ENCODE results near the gene BCR.

The BCR gene

DNA sequence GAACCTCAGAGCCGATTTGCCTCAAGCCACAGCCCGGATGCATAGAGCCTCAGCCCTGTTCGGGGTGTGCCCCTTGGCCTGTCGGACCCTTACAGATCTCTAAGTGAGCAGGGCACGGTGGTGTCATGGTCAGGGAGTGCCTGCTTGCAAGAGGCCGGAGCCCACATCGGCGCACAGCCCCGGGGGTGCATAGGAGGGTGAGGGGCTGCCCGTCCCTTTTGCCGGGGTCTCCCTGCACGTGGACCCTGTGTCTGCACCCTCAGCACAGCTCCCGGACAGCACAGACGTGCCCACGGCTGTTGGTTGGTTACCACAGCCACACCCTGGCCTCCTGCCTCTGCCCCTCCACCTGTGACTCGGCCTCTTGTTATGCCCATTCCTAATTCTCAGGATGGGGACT is 28.5 kb upstream of the BCR start:
- no peak for TF ChIP-seq CTCF (IDR thresholded peaks at IDR 0.05; ENCODE audit: low read depth, low read length)
- no peak overlapping the region for H3K4me3 ChIP-seq (ENCODE audit: low read depth, low read length)

GRCh38 chr22:23152238-23153114 is 27.8 kb upstream of the BCR start:
- no peak for TF ChIP-seq CTCF (IDR thresholded peaks at IDR 0.05; ENCODE audit: low read depth, low read length)
- H3K4me3 ChIP-seq (ENCODE audit: low read depth, low read length), result no peak overlapping the region

GRCh38 chr22:23153994-23154393 is 26.3 kb upstream of the BCR start:
- H3K4me3 ChIP-seq (ENCODE audit: low read depth, low read length), result no peak overlapping the region
- TF ChIP-seq CTCF (IDR thresholded peaks at IDR 0.05; ENCODE audit: low read depth, low read length), result no peak

DNA sequence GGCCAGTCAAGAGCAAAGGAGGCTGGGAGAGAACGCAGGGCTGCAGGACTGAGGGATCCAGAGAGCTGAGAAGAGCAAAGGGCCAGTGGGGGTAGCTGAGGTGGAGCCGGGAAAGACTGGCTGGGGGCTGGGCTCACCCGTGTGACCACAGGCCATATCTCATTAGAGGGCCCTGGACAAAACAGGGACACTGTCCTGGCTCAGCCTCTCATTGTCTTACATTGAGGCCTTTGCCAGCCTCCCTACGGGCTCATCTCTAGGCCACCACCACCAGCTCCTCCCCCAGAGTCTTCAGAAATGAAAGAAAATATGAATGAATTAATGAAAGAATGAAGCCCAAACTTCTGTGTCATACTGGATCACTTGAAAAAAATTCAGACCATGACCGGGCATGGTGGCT is 25.8 kb upstream of the BCR start:
- no peak overlapping the region for H3K4me3 ChIP-seq (ENCODE audit: low read depth, low read length)

DNA sequence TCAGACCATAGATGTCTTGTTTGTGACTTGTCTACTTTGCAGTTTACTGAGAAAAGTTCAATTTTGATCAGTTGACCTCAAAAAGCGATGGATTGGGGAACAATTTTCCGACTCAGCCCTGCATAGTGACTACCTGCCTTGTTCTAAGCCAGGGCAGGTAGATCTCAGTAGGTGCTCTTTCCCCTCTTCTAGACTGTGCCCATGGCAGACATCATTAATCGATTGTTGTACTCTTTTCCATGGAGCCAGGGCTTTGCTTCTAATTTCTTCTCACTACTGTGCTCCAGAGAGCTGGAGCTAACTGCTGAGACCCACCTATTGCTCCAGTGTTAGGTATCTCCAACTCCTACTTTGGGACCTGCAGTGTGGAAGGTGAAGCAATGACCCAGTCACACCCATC is 25.2 kb upstream of the BCR start:
- no peak for TF ChIP-seq CTCF (IDR thresholded peaks at IDR 0.05; ENCODE audit: low read depth, low read length)

More for the DNA sequence above, 25.8 kb upstream of the BCR start:
- no peak for TF ChIP-seq CTCF (IDR thresholded peaks at IDR 0.05; ENCODE audit: low read depth, low read length)

DNA sequence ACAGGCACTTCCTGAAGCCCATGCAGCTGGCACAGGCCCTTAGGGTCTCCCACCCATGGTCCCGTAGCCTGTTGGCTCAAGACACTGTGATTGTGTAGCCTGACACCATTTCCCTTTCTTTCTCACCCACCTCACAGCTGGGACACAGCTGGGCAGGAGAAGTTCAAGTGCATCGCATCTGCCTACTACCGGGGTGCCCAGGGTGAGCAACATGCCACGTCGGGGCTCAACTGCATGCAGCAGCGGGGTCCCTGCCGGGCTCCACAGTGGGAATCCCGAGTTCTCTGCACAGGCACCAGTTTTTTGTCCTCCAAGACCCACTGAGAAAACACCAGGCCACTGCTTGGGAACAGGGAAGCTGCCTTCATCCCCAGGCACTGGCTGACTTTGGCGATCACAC is 24.5 kb upstream of the BCR start:
- H3K4me3 ChIP-seq (ENCODE audit: low read depth, low read length), result no peak overlapping the region
- no peak for TF ChIP-seq CTCF (IDR thresholded peaks at IDR 0.05; ENCODE audit: low read depth, low read length)

More for the DNA sequence above, 25.2 kb upstream of the BCR start:
- H3K4me3 ChIP-seq (ENCODE audit: low read depth, low read length), result no peak overlapping the region

DNA sequence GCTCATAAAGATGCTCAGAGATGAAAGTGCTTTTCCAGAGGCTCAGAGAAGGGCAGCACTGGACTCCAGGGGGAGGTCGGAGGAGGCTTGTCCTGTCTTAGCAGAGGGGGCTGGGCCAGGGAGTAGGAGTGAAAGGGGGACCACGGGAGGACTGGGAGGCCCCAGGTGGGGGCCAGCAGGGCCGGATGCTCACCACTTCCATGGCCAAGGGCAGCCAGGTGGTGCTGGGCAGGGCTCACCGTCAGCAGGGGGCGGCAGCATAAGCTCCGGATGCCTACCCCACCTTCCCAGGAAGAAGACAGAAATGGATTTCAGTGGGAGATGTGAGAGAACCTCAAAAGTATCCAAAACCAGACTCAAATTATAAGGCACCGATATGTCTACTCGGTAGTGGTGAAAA is 24.0 kb upstream of the BCR start:
- H3K4me3 ChIP-seq (ENCODE audit: low read depth, low read length), result no peak overlapping the region
- no peak for TF ChIP-seq CTCF (IDR thresholded peaks at IDR 0.05; ENCODE audit: low read depth, low read length)

Measured in WI38 (cell line).